HFF-Myc (cell line): ENCODE measurements around the gene ALKAL2.

Experiments used
- DNase-seq: peaks from one replicate; pipeline ENCODE4 v3.0.0-alpha.2; 2011; ENCODE audit warnings: low read depth; ENCODE audit errors: extremely low read depth
- H3K4me3 ChIP-seq: replicated peaks from 2 replicates; pipeline ENCODE4 v1.5.1; 2011; ENCODE audit warnings: low read depth, mild to moderate bottlenecking, control low read depth, low read length
- CTCF ChIP-seq: IDR thresholded peaks from 2 replicates; pipeline ENCODE4 v1.5.1; 2012; ENCODE audit warnings: mild to moderate bottlenecking, low read depth, low read length, control low read depth; ENCODE audit errors: missing control alignments

Gene ALKAL2

GRCh38 chr2:273333-273732, 14.6 kb downstream of the ALKAL2 start:
- no peak for DNase-seq
- H3K4me3 ChIP-seq: no peak overlapping the region
- no peak for TF ChIP-seq CTCF

DNA sequence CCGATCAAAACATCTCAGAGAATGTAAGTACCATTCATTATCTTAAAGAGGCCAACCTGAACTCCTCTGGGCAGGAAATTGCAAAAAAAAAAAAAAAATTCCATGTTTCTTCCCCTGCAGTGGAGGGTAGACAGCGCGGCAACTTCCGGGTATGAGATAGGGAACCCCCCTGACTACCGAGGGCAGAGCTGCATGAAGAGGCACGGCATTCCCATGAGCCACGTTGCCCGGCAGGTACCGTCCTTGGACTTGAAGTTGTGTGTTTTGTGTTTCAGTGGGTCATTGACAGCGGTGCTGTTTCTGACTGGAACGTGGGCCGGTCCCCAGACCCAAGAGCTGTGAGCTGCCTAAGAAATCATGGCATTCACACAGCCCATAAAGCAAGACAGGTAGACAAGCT, 16.0 kb downstream of the ALKAL2 start:
- TF ChIP-seq CTCF: no peak
- DNase-seq: no peak
- H3K4me3 ChIP-seq: no peak overlapping the region

GRCh38 chr2:270861-271260, 17.0 kb downstream of the ALKAL2 start:
- no peak for TF ChIP-seq CTCF
- no peak for DNase-seq
- no peak overlapping the region for H3K4me3 ChIP-seq

DNA sequence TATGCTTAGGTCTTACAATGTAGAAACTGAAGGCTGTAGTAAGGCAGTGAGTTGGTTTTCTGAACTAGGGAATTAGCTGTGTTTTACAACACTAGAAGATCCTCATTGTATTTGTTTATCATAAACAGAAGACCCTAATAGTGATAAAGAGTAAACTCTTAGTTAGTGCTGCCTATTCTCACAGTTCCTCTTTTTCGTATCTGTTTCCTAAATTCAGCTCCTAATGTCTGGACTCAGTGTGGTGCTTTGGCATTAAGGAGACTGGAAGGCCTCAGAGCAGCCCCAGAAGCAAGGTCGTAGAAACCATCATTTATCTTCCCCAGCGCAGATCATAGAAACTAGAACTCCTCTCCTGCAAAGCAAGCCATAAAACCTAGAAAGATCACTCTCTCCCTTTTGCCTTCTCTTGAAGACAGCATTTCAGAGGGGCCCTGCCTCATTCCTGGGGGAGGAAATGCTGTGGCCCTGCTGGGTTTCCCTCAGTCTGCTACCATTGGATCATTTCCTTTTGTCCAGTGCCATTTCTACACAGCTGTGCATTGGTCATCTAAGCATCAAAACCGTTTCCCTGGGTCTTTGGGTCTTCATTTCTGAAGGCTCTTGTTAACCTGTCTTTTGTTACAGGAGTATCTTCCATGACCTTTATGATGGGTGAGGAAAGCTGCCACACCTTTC, 18.4 kb downstream of the ALKAL2 start:
- no peak for TF ChIP-seq CTCF
- DNase-seq: no peak
- no peak overlapping the region for H3K4me3 ChIP-seq

DNA sequence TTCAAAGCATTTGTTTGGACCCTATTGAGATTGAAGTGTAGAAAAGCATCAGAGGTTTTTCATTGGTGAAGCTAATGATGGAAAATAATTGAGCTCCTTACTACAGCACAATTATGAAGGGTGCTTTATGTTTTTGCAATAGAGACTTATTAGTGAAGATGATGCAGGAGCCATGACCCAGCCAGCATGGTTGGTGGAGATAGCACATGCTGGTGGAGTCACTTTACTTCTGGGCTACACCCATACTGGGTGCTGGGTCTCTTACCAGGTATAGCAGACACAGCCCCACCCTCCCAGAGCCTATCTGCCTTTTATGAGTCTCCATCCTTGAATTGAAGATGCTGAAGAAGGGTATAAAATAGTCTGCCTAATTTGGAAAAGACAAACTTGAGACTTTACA, 19.6 kb downstream of the ALKAL2 start:
- TF ChIP-seq CTCF: no peak
- H3K4me3 ChIP-seq: no peak overlapping the region
- no peak for DNase-seq

- TF ChIP-seq CTCF: no peak
Measured at GRCh38 chr2:264493-265468, 23.1 kb downstream of the ALKAL2 start, which contains the start of gene ACP1. TSS of gene ACP1 (plus strand) at chr2:264947. CDS start at chr2:264965, 18 bp downstream.

More at GRCh38 chr2:264493-265468, 23.1 kb downstream of the ALKAL2 start, which contains the start of gene ACP1:
- H3K4me3 ChIP-seq: peak within 1 kb of the TSS; percentile 89
- DNase-seq: peak; percentile 72
